Activated CD4-positive, alpha-beta T cell treated with anti-CD3 and anti-CD28 coated beads, Interleukin-2, amount 10 ng/mL, durations not matched to agents 24 days and 14 days (primary cell): ENCODE measurements around the gene OR2V1. TPM values are rescaled to one million over a fixed set of nuclear protein-coding genes. Genes with fewer than 3 reads are reported as not detected.

Source experiments
- total RNA-seq: library from RNA; stranded (reverse); gene quantifications from 2 replicates; pipeline ENCODE4 v1.2.3, GENCODE V29; 2022

The OR2V1 gene
- total RNA-seq, 1 donor from 2014 or later, result not detected

Other genes with a start within 250 kb of the OR2V1 start
- gene BTNL8, start 232.0 kb downstream of the OR2V1 start, total RNA-seq, result 0.21 TPM in 1 of 2 replicates, not detected in the other
- not detected in 2 replicates for gene BTNL3, start 142.3 kb downstream of the OR2V1 start, total RNA-seq
- 0.23 TPM in 1 of 2 replicates, not detected in the other for gene BTNL9, start 90.9 kb downstream of the OR2V1 start, total RNA-seq
- not detected in 2 replicates for gene OR2V2, start 16.4 kb upstream of the OR2V1 start, total RNA-seq
- gene TRIM7, start 74.0 kb upstream of the OR2V1 start, total RNA-seq, result 2.7 TPM in 2 replicates
- gene TRIM41, start 92.1 kb upstream of the OR2V1 start, total RNA-seq, result 31.6 and 35.2 TPM in 2 replicates
- gene RACK1, start 112.7 kb upstream of the OR2V1 start, total RNA-seq, result 2,172 and 2,196 TPM in 2 replicates
- 15.7 and 16.8 TPM in 2 replicates for gene TRIM52, start 130.0 kb upstream of the OR2V1 start, total RNA-seq
- not detected in 2 replicates for gene OR4F3, start 236.1 kb upstream of the OR2V1 start, total RNA-seq